Measurements from ENCODE around the gene UPP2.

Gene UPP2

GRCh38 chr2:158061763-158062162, 39.9 kb upstream of the UPP2 start:
- H3K4me1 ChIP-seq (ENCODE audit: insufficient read depth, poor library complexity, severe bottlenecking): no peaks in the 10 kb centered on the region
- no peaks in the 10 kb centered on the region for H3K27me3 ChIP-seq (ENCODE audit: insufficient read depth, poor library complexity, severe bottlenecking)
- H3K27ac ChIP-seq (ENCODE audit: poor library complexity, severe bottlenecking): no peak overlapping the region
- no peak for TF ChIP-seq CTCF (IDR thresholded peaks at IDR 0.05; ENCODE audit: poor library complexity, severe bottlenecking)
- ATAC-seq (ENCODE audit: low read depth): no peak
- H3K9me3 ChIP-seq (ENCODE audit: severe bottlenecking): no peaks in the 10 kb centered on the region
- H3K4me3 ChIP-seq (ENCODE audit: severe bottlenecking): no peak overlapping the region
- DNase-seq (ENCODE audit: low spot score): no peak
- no peaks in the 10 kb centered on the region for H3K36me3 ChIP-seq (ENCODE audit: low read depth)

- no peak for DNase-seq (ENCODE audit: low spot score)
- no peaks in the 10 kb centered on the region for H3K36me3 ChIP-seq (ENCODE audit: low read depth)
- TF ChIP-seq CTCF (IDR thresholded peaks at IDR 0.05; ENCODE audit: poor library complexity, severe bottlenecking): no peak
- H3K27me3 ChIP-seq (ENCODE audit: insufficient read depth, poor library complexity, severe bottlenecking): no peaks in the 10 kb centered on the region
- H3K27ac ChIP-seq (ENCODE audit: poor library complexity, severe bottlenecking): no peak overlapping the region
- H3K4me1 ChIP-seq (ENCODE audit: insufficient read depth, poor library complexity, severe bottlenecking): no peaks in the 10 kb centered on the region
- no peaks in the 10 kb centered on the region for H3K9me3 ChIP-seq (ENCODE audit: severe bottlenecking)
- H3K4me3 ChIP-seq (ENCODE audit: severe bottlenecking): no peak overlapping the region
- ATAC-seq (ENCODE audit: low read depth): no peak
Measured at GRCh38 chr2:158066046-158066713, 35.5 kb upstream of the UPP2 start.

- no peak for ATAC-seq (ENCODE audit: low read depth)
- TF ChIP-seq CTCF (IDR thresholded peaks at IDR 0.05; ENCODE audit: poor library complexity, severe bottlenecking): no peak
- Histone ChIP-seq H3K4me1 (ENCODE audit: insufficient read depth, poor library complexity, severe bottlenecking) (no peaks in the 10 kb centered on the region), H3K36me3 (ENCODE audit: low read depth) (no peaks in the 10 kb centered on the region), H3K9me3 (ENCODE audit: severe bottlenecking) (no peaks in the 10 kb centered on the region), H3K4me3 (ENCODE audit: severe bottlenecking) (no peak overlapping the region), H3K27me3 (ENCODE audit: insufficient read depth, poor library complexity, severe bottlenecking) (peaks cover 4% of the 10 kb centered on the region), H3K27ac (ENCODE audit: poor library complexity, severe bottlenecking) (no peak overlapping the region)
- DNase-seq (ENCODE audit: low spot score): no peak
Measured at GRCh38 chr2:158071018-158071417, 30.7 kb upstream of the UPP2 start.

- DNase-seq (ENCODE audit: low spot score) (no peak), ATAC-seq (ENCODE audit: low read depth) (no peak)
- H3K27ac ChIP-seq (ENCODE audit: poor library complexity, severe bottlenecking): no peak overlapping the region
- H3K9me3 ChIP-seq (ENCODE audit: severe bottlenecking): no peaks in the 10 kb centered on the region
- H3K36me3 ChIP-seq (ENCODE audit: low read depth): no peaks in the 10 kb centered on the region
- H3K27me3 ChIP-seq (ENCODE audit: insufficient read depth, poor library complexity, severe bottlenecking): peaks cover 4% of the 10 kb centered on the region
- no peak overlapping the region for H3K4me3 ChIP-seq (ENCODE audit: severe bottlenecking)
- no peaks in the 10 kb centered on the region for H3K4me1 ChIP-seq (ENCODE audit: insufficient read depth, poor library complexity, severe bottlenecking)
- no peak for TF ChIP-seq CTCF (IDR thresholded peaks at IDR 0.05; ENCODE audit: poor library complexity, severe bottlenecking)
Measured at GRCh38 chr2:158072361-158072760, 29.3 kb upstream of the UPP2 start.

- no peaks in the 10 kb centered on the region for H3K4me1 ChIP-seq (ENCODE audit: insufficient read depth, poor library complexity, severe bottlenecking)
- H3K4me3 ChIP-seq (ENCODE audit: severe bottlenecking): no peak overlapping the region
- DNase-seq (ENCODE audit: low spot score): no peak
- ATAC-seq (ENCODE audit: low read depth): peak; percentile 64
- no peaks in the 10 kb centered on the region for H3K36me3 ChIP-seq (ENCODE audit: low read depth)
- no peak for TF ChIP-seq CTCF (IDR thresholded peaks at IDR 0.05; ENCODE audit: poor library complexity, severe bottlenecking)
- no peak overlapping the region for H3K27ac ChIP-seq (ENCODE audit: poor library complexity, severe bottlenecking)
- no peaks in the 10 kb centered on the region for H3K27me3 ChIP-seq (ENCODE audit: insufficient read depth, poor library complexity, severe bottlenecking)
- H3K9me3 ChIP-seq (ENCODE audit: severe bottlenecking): no peaks in the 10 kb centered on the region
Measured at GRCh38 chr2:158079672-158080071, 22.0 kb upstream of the UPP2 start.

All from RWPE2 (cell line).